Activated gamma-delta T cell treated with anti-CD3 and anti-CD28 coated beads, Interleukin-2, amount 50 U/mL, for 16 hours (primary cell): Measurements from ENCODE around the gene SP100.
A peak's percentile ranks its signal among the peaks of the same experiment; 100 is the strongest.
"Not testable (repeated sequence)": the region's sequence is repeated elsewhere in the genome, so short reads cannot be mapped to it uniquely, and the experiment has no call there.

ENCODE experiments used
- DNase-seq: peaks from one replicate; pipeline ENCODE4 v3.0.0-alpha.2; 2020; ENCODE audit warnings: low read depth

The SP100 gene

DNA sequence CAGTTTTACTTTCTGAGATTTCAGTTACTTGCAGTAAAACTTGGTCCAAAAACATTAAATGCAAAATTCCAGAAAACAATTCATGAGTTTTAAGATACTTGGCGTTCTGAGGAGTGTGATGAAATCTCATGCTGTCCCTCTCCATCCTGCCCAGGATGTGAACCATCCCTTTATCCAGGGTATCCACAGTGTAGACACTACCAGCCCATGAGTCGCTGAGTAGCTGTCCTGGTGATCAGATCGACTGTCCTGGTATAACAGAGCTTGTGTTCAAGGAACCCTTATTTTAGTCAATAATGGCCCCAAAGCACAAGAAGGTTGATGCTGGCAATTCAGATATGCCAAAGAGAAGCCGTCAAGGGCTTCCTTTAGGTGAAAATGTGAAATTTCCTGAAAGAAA is 3.2 kb downstream of the SP100 start:
- DNase-seq, result no peak

DNA sequence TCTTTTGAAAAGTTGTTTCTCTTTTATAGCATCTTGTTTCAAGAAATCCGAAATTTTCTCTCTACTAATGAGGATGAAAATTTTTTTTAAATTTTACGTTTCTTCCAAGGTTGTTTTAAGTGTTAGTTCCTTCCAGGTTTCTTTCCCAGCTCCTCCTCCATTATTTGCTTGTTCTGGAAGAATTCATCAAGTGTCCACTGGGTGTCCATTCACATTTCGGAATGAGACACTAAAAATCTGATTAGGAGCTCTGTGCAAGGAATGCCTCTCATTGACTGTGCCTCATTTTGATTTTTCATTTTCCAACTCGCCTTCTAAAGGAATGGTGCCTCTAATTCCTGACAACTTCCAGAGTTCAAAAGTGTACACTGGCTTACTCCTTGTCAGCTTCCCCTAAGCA is 6.1 kb downstream of the SP100 start:
- DNase-seq, result no peak

DNA sequence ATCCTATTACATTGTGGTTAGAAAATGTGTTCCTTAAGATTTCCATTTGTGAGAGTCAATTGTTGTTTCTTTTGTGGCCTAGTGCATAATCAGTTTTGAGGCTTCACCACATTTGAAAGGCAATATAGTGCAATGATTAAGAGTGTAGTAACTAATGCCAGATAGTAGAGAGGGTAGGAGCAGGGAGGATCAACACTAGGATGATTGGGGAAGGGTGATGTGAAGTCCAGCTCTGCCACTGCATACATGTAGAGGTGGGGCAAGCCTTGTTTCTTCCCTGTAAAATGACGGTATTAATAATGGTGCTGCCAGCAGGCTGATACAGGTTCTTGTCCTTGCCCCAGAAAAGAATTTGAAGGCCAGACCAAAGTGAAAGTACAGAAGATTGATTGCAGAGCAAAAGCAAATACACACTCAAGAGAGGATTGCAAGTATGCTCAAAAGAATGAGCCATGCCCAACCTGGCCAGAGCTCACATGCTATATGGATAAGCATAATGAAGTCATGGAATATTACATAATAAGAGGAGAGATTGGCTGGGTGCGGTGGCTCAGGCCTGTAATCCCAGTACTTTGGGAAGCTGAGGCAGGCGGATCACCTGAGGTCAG is 8.0 kb downstream of the SP100 start:
- no peak for DNase-seq

DNA sequence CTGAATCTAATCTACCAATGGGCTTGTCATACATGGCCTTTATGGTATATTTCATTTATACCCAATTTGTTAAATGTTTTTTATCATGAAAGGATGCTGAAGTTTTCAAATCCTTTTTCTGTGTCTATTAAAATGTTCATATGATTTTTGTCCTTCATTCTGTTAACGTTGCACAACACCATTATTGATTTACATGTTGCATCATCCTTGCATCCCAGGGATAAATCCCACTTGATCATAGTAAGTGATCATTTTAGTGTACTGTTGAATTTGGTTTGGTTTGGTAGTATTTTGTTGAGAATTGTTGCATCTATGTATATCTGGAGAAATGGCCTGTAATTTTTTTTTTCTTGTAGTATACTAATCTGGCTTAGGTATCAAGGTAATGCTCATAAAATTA is 9.4 kb downstream of the SP100 start:
- no peak for DNase-seq

DNA sequence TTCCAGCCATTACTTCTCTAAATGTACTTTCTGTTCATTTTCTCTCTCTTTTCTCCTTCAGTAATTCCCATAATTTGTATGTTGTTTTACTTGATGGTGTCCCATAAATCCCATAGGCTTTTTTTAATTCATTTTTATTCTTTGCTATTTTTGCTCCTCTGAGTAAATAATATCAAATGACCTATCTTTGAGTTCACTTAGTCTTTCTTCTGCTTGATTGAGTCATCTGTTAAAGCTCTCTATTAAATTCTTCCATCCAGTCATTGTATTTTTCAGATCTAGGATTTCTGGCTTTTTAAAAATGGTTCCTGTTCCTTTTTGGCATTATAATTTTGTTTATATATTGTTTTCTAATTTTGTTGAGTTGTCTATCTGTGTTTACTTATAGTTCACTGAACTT is 13.5 kb downstream of the SP100 start:
- no peak for DNase-seq

DNA sequence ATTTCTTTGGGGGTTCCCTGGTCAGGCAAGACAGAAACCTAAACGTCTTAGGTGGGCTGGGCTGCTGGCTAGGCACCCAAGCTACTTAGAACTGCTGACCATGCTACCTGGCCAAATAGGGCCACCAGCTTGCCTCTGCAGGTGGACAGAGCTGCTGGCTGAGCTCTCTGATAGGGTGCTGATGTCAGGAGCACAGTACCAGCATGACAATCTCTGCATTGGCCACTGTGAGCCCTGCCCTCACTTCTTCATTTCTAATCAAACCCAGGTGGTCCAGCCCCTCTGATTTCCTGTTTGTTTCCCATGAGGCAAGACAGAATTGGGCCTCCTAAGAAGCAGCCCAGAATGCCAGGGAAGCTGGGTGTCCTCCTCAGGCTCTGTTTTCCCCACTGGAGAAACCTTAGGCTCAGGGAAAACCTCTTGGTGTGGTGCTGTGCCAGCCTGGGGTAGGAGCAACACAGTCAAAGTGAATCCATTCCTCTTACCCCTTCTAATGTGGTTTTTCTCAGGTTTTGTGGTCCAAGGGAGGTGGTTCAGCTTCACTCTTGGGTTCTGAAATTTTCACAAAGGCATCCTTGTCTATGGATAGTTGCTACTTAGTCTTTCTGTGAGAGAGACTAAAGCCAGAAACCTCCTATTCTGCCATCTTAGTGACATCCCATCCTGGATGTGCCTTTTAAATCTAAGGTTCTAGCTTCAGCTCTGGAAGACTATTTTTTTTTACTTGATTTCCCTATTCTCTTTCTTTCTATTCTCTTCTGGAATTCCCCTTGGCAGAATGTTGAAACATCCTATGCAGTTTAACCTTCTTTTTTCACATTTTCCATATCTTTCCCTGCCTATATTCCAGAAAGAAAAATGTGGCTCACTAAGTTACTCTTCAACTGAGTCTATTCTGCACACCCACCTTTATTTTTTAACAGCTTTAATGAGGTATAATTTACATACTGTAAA is 15.2 kb downstream of the SP100 start:
- DNase-seq, result no peak

DNA sequence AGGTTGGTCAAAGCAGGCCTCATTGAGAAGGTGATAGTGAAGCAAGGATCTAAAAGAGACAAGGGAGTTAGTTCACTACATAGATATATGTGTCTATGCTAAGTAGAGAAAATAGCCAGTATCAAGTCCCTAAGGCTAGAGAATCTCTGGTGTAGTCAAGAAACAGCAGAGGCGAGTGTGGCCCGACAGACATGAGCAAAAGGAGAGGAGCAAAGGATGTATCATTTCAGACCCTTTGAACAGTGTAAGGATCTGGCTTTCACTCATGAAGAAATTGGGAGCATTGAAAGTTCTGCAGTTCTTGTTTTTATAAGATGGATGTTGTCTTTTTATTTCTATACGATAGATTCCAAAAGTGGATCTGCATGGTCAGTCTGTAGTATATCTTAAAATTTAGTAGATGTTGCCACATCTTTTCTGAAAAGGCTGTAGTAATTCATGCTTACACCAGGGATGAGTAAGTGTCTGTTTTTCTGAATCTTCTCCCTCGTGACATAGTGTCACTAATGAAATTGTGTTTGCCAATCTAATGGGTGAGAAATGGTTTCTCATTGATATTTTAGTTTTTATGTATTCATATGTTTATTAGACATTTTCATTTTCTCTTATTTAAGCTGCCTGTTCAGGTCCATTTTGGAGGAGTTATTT is 18.8 kb downstream of the SP100 start:
- DNase-seq, result no peak

DNA sequence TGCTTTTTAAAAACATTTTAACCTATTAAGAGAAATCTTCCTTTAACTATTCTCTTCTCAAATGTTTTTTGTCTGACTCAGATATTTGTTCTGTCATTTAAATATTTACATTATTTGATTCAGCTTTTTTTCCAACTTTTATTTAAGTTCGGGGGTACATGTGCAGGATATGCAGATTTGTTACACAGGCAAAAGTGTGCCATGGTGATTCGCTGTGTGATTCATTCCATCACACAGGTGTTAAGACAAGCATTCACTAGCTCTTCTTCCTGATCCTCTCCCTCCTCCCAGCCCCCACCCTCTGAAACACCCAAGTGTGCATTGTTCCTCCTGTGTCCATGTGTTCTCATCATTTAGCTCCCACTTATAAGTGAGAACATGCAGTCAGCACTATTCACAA is 19.4 kb downstream of the SP100 start:
- DNase-seq, result no peak

DNA sequence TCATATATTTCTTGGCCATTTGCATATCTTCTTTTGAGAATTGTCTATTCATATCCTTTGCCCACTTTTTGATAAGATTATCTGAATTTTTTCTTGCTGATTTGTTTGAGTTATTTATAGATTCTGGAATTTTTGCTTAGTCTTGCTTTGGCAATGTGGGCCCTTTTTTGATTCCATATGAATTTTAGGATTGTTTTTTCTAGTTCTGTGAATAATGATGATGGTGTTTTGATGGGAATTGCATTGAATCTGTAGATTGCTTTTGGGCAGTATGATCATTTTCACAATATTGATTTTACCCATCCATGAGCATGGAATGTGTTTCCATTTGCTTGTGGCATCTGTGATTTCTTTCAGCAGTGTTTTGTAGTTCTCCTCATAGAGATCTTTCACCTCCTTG is 23.1 kb downstream of the SP100 start:
- DNase-seq, result not testable (repeated sequence)

DNA sequence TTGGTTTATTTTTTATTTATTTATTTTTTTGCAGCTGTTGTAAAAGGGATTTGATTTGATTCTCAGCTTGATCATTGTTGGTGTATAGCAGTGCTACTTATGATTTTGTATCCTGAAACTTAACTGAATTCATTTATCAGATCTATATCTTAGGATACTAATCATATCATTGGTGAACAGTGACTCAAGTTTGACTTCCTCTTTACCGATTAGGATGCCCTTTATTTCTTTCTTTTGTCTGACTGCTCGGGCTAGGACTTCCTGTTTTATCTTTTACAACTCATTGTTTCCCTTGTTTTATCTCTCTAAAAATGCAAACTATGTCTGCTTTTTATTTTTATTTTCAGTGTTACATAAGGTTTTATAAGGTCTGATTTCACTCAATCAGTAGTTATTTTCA is 23.6 kb downstream of the SP100 start:
- DNase-seq, result no peak

DNA sequence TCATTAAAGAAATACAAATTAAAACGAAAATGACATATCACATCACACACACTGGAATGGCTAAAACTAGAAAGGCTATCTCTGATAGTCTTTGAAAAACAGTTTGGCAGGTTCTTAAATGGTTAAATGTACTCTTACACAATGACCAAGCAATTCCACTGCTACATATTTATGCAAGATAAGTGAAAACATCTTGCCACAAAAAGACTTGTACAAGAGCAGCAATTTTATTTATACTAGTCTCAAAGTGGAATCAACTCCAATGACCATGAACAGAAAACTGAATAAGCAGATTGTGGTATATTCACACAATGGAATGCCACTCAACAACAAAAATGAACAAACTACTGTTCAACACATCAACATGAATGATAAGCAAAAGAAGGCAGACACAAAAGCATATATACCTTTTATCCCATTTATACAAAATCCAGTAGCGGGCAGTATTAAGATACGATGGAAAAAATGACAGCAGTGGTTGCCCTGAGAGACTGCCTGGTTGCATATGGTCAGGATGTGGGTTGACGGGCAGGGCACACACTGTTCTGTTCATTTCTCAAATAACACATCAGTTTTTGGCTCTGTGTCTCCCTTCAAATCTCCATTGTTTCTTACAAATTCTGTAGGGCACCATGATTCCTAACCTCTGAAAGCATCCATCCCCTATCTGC is 25.4 kb downstream of the SP100 start:
- DNase-seq, result peak; percentile 26

DNA sequence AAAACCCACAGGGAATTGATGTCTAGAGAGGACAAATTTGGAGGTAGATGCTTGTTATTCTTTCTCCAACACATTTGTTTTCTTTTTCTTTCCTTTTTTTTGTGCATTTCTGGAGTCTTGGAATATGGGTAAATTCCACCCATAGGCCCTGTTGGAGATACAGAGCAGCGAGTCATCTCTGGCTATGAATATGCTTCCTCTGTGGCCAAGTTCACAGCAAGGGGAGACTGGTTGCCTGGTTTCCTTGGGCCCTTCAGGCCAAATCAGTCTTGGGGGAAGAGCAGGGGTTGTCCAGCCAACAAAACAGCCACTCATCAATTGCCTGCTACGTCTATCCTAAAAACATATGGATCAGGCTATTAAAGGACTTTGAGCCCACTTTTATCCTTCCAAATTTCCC is 27.5 kb downstream of the SP100 start:
- no peak for DNase-seq

DNA sequence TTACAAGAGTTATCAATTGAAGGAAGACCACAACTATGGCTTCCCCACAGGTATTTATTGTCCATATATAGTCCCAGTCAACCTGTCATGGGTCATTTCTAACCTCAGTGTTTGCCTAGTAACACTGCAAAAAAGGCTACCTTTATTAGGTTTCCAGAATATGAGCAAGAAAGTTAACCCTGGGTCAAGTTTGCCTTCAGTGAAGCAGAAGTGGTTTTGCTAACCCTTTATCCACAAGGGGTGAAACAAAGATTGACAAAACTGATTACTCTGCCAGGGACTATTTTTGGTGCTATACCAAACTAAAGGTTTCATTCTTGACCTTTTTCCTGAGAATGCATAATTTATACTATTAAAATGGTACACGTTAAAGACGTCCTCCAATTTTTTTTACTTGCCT is 28.8 kb downstream of the SP100 start:
- no peak for DNase-seq

DNA sequence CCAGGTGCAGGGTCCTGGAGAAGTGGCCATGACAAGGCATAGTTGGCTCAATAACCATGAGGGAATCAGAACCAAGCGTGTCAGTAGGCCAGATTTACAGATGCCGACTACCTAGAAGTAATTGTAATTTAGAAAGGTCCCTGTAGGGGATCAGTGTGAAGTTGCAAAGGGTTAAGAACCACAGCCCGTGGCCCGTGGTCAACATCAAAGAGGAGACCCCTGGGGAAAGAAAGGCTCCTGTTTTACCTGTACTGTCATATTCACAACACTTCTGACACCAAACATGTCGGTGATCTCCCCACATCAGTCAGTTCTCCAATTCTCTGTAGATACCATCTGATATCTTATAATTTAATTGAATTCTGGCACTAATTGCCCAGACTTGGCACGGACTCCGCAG is 31.0 kb downstream of the SP100 start:
- no peak for DNase-seq

DNA sequence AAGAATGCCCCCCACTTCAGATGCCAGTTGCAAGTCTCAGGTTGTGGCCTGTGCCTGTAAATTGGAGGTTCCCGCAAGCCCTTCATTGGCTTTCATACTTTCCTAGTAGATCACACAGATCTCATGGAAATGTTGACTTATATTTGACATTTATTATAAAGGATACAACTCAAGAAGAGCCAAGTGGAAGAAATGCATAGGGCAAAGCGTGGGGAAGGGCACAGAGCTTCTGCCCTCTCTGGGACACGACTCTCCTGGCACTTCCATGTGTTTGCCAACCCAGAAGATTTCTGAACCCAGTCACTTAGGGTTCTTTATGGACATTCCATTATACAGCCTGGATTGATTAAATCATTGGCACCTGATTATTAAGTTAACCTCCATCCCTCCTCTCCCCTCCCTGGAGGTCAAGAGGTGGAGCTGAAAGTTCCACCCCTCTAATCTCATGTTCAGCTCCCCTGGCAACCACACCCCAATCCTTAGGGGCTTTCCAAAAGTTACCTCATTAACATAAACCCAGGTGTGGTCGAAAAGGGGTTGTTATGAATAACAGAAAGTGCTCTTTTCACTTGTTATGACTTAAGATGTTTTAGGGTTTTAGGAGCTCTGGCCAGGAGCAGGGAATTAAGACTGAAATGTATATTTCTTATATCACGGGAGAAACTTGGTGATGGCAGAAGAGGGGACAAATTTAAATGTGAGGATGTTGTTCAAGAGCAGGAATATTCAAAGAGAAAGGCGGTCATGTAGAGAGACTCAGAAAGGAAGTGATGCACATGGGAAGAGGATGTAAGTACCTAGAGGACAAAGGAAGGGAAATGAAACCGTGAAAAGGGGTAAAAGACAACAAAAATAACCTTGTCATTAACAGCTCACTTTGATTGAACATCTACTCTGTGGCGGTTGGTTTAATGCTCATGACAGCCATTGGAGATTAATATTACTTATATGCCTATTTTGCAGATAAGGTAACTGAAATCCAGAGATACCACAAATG is 31.8 kb downstream of the SP100 start:
- DNase-seq, result no peak

DNA sequence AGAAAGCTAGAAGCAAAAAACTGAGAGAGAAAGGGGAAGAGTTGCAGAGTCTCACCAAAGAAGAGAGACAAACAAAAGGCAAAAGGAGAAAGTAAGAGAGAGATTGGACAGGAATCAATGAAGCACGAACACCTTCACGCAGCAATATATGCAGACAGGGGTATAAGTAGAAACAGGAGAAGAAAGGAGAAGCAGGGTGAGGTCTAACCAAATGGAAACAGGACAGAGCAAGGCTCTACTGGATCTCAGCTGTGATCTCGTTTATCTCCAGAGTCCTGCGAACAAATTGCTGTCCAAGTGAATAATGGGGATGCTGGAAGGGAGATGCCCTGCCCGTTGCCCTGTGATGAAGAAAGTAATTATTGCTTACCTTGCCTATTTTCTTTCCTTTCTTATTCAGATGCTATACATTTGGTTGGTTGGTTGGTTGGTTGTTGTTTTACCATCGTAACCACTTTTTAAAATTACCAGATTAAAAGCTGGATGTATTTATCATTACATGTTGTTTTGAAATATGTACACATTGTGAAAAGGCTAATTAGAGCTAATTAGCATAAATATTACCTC is 34.0 kb downstream of the SP100 start:
- DNase-seq, result no peak

DNA sequence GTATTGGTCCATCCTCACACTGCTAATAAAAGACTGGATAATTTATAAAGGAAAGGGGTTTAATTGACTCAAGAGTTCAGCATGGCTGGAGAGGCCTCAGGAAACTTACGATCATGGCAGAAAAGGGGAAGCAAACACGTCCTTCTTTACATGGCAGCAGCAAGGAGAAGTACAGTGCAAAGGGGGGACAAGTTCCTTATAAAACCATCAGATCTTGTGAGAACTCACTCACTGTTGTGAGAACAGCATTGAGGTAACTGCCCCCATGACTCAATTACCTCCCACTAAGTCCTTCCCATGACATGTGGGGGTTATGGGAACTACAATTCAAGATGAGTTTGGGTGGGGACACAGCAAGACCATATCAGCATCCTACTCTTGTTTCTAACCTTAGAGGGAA is 37.0 kb downstream of the SP100 start:
- no peak for DNase-seq

DNA sequence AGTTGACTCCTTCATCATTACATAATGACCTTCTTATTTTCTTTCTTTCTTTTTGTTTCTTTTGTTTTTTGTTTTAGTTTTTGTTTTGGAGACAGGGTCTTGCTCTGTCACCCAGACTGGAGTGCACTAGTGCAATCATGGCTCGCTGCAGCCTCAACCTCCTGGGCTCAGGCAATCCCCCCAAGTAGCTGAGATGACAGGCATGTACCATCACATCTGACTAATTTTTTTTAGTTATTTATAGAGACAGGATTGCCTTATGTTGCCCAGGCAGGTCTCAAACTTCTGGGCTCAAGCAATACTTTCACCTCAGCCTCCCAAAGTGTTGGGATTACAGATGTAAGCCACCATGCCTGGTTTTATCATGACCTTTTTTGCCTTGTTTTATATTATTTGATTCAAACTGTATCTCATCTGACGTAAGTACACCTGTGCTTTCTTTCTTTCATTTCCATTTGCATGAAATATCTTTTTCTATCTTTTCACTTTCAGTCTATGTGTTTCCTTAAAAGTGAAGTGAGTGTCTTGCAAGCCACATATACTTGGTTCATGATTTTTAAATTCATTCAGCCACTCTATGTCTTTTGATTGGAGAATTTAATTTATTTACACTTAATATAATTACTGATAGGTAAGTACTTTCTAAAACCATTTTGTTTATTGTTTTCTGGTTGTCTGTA is 39.1 kb downstream of the SP100 start:
- DNase-seq, result no peak

DNA sequence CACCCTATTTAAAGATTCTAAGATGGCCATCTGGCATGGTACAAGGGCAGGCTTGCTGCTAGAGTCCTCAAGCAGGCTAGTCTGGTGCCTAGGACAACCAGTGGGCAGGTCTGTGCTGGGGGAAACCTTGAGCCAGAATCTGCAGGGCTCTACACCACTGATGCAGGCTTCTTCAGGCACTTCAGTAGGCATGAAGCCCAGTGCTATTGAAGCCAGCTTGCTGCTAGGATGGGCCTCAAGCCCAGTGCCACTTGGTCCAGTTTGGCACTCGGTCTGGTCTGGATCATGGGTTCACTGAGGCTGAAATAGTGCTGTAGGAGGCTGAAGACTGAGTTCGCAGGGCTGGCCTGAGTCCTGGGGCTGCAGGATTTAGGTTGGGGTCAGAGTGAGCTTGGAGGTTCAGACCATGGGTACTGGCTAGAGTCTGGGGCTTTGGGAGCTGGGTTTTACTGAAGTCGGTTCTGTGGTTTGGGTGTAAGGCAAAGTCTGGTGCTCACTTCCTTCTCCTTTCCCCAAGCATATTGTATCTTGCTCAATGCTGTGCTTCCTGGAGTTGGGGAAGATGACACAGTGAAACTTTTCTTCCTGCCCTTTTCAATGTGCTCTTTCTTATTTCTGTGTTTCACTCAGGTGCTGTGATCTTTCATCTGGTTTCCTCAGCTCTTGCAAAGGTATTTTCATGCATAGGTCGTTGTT is 41.2 kb downstream of the SP100 start:
- no peak for DNase-seq

DNA sequence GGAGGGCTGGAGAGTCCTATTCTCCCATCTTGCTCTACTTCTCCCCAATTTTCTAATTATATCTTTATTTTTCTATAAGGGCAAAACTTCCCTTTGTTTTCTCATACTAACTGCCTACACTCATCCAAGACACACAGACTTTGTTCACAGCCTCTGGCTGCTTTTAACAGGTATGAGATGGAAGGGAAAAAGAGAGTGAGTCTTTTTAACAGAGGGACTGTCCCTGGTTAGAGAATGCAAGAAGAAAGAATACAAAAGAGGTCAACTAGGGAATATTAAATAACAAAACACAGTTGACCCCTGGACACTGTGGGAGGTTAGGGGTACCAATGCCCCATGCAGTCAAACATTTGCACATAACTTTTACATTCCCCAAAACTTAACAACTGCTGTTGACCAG is 41.8 kb downstream of the SP100 start:
- no peak for DNase-seq
